Measurements from ENCODE around the gene RHPN2.
"Not testable (repeated sequence)": the region's sequence is repeated elsewhere in the genome, so short reads cannot be mapped to it uniquely, and the experiment has no call there.

Gene RHPN2

GRCh38 chr19:33063753-33064457 lies 783 bp downstream of the RHPN2 start:
- DNase-seq: no peak

- no peak for DNase-seq
These were observed 1.3 kb downstream of the RHPN2 start for GRCh38 chr19:33063356-33063752.

- DNase-seq: no peak
These were observed 1.8 kb downstream of the RHPN2 start for GRCh38 chr19:33062902-33063301.

DNA sequence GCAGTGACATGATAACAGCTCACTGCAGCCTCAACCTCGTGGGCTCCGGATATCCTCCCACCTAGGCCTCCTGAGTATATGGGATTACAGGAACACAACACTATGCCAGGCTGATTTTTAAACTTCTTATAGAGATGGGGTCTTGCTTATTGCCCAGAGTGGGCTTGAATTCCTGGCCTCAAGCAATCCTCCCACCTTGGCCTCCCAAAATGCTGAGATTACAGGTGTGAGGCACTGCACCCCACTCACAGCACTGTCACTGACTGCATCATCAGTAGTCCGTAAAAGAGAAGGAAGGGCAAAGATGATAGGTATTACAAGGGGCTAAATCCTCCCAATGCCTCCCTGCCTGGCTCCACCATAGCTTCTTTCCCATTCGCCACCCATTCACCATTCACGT lies 4.1 kb downstream of the RHPN2 start:
- DNase-seq: no peak

DNA sequence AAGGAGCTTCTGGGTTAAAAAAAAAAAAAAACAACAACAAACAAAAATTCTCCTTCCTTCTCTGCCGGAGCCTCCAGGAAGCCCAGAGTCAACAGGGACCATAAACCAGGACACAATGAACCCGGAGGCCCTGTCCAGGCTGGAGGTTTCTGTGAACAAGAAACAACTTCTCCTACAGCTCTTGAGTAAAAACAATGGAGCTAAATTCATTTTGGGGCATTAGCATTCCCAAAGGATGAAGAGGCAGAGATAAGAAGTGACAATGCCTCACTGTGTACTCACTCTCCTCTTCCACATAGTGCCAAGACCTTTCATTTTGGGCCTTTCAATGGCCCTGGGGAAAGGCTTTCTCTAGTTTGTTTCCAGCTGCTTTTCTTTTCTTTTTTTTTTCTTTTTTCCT lies 9.0 kb downstream of the RHPN2 start:
- DNase-seq: no peak

DNA sequence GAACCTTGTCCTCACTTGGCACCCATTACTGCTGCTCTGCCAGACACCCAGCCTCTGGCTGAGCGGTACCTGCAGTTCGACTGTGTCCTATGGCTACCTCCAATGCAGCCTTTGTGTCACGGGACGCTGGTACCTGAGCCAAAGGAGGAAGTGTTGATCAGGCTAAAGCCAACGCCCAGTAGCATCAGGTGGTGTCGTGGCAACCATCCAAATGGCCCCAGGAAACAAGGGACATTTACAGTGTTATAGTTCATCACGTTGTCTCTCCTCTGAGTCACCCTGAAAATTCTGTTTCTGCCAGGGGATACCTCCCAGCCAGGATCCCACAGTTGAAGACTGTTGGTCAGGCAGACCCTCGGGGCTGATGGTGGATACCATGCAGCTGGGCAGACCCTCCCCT lies 10.1 kb downstream of the RHPN2 start:
- DNase-seq: no peak

DNA sequence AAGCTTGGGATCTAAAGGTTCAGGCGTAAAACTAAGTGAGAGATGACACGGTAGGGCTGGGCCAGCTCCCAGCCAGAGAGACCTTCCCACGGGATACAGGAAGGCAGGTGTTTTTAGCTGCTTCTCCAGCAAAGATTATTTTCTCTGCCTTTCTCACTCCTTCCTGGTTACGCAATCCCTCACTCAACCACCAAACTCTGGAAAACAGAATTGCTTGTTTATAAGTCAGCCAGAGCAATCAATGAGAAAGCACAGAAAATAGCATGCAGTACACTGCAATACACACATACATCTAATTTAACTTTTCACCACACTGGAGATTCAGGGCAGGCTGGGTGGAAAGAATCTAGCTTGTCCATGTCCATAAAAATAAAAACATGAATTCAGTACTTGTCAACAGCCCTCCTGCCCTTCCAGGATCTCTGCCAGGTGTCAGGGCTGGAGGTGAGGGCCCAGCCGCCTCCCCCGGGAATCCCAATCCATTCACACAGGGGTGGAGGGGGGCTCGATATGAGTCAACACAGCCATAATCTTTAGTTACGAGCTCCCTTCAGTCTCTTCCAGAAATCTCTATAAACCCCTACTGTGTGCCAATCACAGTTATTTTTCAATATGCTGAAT lies 12.2 kb downstream of the RHPN2 start:
- no peak for DNase-seq

DNA sequence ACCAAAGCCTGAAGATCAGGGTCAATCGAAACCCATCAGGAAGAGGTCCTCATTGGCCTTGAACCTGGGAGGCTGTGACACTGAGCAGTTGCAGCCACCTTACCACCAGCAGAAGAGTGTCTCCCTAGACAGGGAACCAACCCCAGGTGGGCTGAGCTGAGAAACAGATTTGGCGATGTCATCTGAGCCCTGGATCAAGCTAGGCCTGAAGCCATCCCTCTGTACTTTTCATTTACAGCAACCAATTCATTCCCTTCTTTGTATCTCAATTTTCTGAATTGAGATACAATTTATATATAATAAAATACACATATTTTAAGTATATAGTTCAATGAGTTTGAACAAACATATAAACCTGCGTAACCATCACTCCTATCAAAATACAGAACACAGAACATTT lies 14.6 kb downstream of the RHPN2 start:
- DNase-seq: no peak

DNA sequence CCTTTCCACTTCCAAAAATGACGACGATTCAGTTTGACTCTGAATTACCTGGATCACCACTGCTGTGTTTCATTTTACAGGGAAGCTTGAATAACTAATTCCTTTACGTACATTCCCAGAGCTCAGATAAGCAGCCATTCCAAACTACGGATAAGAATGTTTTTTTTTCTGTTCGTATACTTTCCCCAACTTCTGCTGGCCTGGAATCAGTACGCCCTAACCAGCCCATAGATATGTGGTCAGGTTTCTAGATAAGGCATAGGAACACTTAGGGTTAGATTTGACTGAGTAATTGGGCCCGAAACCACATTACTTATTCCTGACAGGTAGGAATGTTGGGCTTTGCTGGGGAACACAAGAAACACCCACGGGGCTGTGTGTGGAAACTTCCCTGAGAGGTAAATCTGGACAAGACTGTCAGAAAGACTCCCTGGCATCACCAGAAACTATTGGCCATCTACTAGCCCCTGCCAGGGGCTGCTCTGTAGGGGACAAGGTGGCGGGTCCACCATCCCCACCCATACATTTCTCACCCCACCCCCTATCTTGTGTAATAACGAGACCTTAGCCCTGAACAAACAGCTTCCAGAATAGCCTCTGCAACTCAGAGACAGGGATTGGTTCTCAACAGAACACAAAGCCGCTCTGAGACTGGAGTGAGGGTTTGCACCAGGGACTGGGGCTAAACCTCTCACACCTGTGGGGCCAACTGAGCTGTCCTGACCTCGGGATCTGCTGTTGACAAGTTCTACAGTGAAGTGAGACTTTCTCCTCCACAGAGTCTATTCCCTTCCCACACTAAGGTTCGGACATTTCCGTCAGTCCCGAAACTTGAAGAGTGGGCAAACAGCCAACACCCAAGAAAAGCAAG lies 15.6 kb downstream of the RHPN2 start:
- no peak for DNase-seq

- DNase-seq: no peak
These were observed 17.3 kb downstream of the RHPN2 start for GRCh38 chr19:33047422-33047821.

- not testable (repeated sequence) for DNase-seq
These were observed 22.9 kb downstream of the RHPN2 start for GRCh38 chr19:33041828-33042160.

- DNase-seq: no peak
These were observed 23.5 kb downstream of the RHPN2 start for GRCh38 chr19:33040994-33041827.

- DNase-seq: no peak
These were observed 24.9 kb downstream of the RHPN2 start for GRCh38 chr19:33039815-33040214.

GRCh38 chr19:33039108-33039599 lies 25.5 kb downstream of the RHPN2 start:
- DNase-seq: no peak

GRCh38 chr19:33037168-33038025 lies 27.3 kb downstream of the RHPN2 start:
- DNase-seq: not testable (repeated sequence)

- not testable (repeated sequence) for DNase-seq
These were observed 28.1 kb downstream of the RHPN2 start for GRCh38 chr19:33036370-33037167.

DNA sequence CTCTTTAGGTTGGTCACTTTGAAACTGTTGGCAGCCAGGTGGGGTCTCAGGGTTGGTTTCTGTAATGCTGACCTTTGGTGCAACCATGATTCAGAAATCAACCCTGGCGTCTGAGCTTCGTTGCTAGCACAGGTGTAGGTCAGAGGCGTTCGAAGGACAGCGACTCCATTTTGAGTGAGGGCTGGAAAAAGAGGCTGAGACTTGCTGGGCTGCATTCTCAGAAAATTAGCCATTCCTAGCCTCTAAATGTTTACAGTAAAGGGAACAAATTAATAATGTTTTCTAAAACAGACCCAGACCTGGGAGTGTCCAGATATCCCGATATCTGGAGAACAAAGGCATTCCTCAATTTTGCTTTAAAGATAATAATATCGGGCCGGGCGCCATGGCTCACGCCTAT lies 29.2 kb downstream of the RHPN2 start:
- no peak for DNase-seq

DNA sequence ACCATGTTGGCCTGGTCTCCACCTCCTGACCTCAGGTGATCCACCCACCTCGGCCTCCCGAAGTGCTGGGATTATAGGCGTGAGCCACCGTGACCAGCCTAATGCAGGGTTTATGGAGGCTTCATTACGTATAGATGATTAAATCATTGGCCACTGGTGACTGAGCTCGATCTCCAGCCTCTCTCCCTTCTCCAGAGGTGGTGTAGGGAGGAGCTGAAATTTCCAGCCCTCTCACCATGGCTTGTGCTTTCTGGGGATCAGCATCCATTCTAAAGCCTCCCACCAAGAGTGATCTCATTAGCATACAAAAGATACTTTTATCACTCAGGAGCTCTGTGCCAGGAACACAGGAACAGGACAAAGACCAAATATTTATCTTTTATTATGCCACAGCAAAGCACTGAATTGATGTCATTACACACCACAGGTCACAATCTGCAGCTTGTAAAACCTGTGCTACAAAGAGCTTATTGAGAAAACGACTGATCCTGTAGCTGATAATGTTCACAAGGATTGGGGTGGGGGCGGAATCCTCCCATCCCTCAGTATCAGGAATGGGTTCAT lies 32.4 kb downstream of the RHPN2 start:
- DNase-seq: no peak

GRCh38 chr19:33029746-33030303 lies 34.9 kb downstream of the RHPN2 start:
- no peak for DNase-seq

- DNase-seq: not testable (repeated sequence)
These were observed 38.1 kb downstream of the RHPN2 start for GRCh38 chr19:33026602-33027001.
